Measurements from ENCODE around the gene ARHGAP30. TPM values are rescaled to one million over a fixed set of nuclear protein-coding genes. Genes with fewer than 3 reads are reported as not detected.

The ARHGAP30 gene
- total RNA-seq, 1 experiment from 2014 or later = 0.36 TPM

DNA sequence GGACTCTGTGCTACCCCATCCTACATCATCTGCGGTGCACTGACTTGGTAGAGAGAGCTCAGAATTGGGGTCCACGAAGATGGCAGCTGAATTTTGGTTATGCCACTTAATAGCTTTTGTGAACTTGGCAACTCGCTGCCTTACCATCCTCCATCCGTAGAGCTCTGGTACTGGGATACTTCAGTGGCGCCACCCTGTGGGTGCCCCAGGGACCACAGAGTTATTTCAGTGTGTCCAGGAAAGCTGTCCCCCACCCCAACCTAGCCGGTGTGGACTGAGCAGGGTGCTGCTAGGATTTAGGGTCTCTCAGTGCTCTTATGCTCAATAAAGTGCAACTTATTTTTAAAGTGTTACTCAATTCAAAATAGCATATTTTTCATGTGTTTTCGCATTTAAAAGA is 14.9 kb downstream of the ARHGAP30 start:
- DNase-seq (ENCODE audit: low read depth, low spot score) = no peak
- BruUV-seq (replicated peaks) = no TSS peak
- H3K27me3 ChIP-seq (ENCODE audit: control insufficient read depth, insufficient read depth, low read length) = no peaks in the 10 kb centered on the region
- no peaks in the 10 kb centered on the region for H3K36me3 ChIP-seq (ENCODE audit: control insufficient read depth, insufficient read depth, low read length)
- H3K27ac ChIP-seq (ENCODE audit: low read length) = no peak overlapping the region
- no peak for ATAC-seq
- in situ Hi-C loops (cut with HindIII; ENCODE audit: low pct_unique_long_range_greater_than_20kb, low sequenced_read_pairs) (no loop called here), intact Hi-C loops (cut with micrococcal nuclease; ENCODE audit: unreplicated experiment) (no loop called here)
- ChIA-PET POLR2A (no interaction called here), CTCF (no interaction called here)
- H3K4me3 ChIP-seq (ENCODE audit: low read depth in 2 of 2, low read length in 2 of 2) = no peak overlapping the region
- H3K9me3 ChIP-seq (ENCODE audit: control insufficient read depth, insufficient read depth, low read depth, low read length) = peaks cover 1% of the 10 kb centered on the region; the same call in 1 of the 2 replicates
- no peaks in the 10 kb centered on the region for H3K4me1 ChIP-seq (ENCODE audit: control insufficient read depth, insufficient read depth, low read length)
- TF ChIP-seq REST (IDR thresholded peaks at IDR 0.05; ENCODE audit: insufficient read depth in 1 of 2, low read depth in 2 of 2, low read length in 1 of 2) (no peak), TCF7L2 (IDR thresholded peaks at IDR 0.05; ENCODE audit: low read depth, low read length) (no peak), SIN3A (IDR thresholded peaks at IDR 0.05; ENCODE audit: borderline replicate concordance, insufficient read depth, low read depth, low read length) (no peak), POLR2AphosphoS5 (IDR thresholded peaks at IDR 0.05; ENCODE audit: low read depth, low read length) (no peak)
- TF ChIP-seq, protein P1, sequence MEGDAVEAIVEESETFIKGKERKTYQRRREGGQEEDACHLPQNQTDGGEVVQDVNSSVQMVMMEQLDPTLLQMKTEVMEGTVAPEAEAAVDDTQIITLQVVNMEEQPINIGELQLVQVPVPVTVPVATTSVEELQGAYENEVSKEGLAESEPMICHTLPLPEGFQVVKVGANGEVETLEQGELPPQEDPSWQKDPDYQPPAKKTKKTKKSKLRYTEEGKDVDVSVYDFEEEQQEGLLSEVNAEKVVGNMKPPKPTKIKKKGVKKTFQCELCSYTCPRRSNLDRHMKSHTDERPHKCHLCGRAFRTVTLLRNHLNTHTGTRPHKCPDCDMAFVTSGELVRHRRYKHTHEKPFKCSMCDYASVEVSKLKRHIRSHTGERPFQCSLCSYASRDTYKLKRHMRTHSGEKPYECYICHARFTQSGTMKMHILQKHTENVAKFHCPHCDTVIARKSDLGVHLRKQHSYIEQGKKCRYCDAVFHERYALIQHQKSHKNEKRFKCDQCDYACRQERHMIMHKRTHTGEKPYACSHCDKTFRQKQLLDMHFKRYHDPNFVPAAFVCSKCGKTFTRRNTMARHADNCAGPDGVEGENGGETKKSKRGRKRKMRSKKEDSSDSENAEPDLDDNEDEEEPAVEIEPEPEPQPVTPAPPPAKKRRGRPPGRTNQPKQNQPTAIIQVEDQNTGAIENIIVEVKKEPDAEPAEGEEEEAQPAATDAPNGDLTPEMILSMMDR (IDR thresholded peaks at IDR 0.05) = no peak

DNA sequence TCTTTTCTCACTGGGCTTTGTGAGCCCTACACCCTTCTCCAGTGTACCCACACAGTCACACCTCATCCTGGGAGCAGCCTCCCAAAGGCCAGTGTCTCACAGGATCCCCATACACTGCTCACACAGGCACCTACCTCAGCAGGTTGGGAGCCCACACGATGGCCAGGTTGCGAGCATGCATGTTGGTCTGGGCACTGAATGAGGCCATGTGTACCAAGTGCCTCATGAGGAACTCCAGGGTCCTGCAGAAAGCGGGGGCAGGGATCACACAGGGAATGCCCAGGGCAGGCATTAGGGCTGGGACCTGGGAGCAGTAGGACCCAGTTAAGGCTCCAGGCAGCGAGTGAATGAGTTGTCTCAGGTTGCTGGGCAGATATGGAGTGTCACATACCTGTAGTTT is 15.5 kb downstream of the ARHGAP30 start:
- no peak overlapping the region for H3K27ac ChIP-seq (ENCODE audit: low read length)
- peaks cover 4% of the 10 kb centered on the region; the same call in 1 of the 2 replicates for H3K9me3 ChIP-seq (ENCODE audit: control insufficient read depth, insufficient read depth, low read depth, low read length)
- in situ Hi-C loops (cut with HindIII; ENCODE audit: low pct_unique_long_range_greater_than_20kb, low sequenced_read_pairs) = no loop called here
- no peak for TF ChIP-seq REST (IDR thresholded peaks at IDR 0.05; ENCODE audit: insufficient read depth in 1 of 2, low read depth in 2 of 2, low read length in 1 of 2)
- TF ChIP-seq, protein P1 (IDR thresholded peaks at IDR 0.05) = no peak
- no peak for TF ChIP-seq SIN3A (IDR thresholded peaks at IDR 0.05; ENCODE audit: borderline replicate concordance, insufficient read depth, low read depth, low read length)
- TF ChIP-seq POLR2AphosphoS5 (IDR thresholded peaks at IDR 0.05; ENCODE audit: low read depth, low read length) = no peak
- TF ChIP-seq TCF7L2 (IDR thresholded peaks at IDR 0.05; ENCODE audit: low read depth, low read length) = no peak
- H3K4me1 ChIP-seq (ENCODE audit: control insufficient read depth, insufficient read depth, low read length) = no peaks in the 10 kb centered on the region
- DNase-seq (ENCODE audit: low read depth, low spot score) = no peak
- ChIA-PET CTCF (no interaction called here), POLR2A (no interaction called here)
- no peaks in the 10 kb centered on the region for H3K36me3 ChIP-seq (ENCODE audit: control insufficient read depth, insufficient read depth, low read length)
- H3K27me3 ChIP-seq (ENCODE audit: control insufficient read depth, insufficient read depth, low read length) = no peaks in the 10 kb centered on the region
- BruUV-seq (replicated peaks) = no TSS peak
- intact Hi-C loops (cut with micrococcal nuclease; ENCODE audit: unreplicated experiment) = no loop called here
- ATAC-seq = no peak
- H3K4me3 ChIP-seq (ENCODE audit: low read depth in 2 of 2, low read length in 2 of 2) = no peak overlapping the region

All from Panc1 (cell line).